GM19035 (cell line): ENCODE measurements around the gene CAPRIN1.

Experiments
- ATAC-seq: cut with Tn5 transposase; IDR thresholded peaks from one replicate; pipeline ENCODE4 v1.9.1; 2021; ENCODE audit not compliant: unreplicated experiment

Gene CAPRIN1

GRCh38 chr11:34051349-34052035, at the start of gene CAPRIN1:
Gene CAPRIN1, plus strand, starts transcription at chr11:34051731. Its CDS starts 690 bp downstream, at chr11:34052421.
- peak; percentile 61 for ATAC-seq

- ATAC-seq, result no peak
Observed at GRCh38 chr11:34002420-34002819, 49.1 kb upstream of the CAPRIN1 start.

- ATAC-seq, result no peak
Observed at GRCh38 chr11:34004236-34004635, 47.3 kb upstream of the CAPRIN1 start.

- ATAC-seq, result no peak
Observed at GRCh38 chr11:34006876-34007275, 44.7 kb upstream of the CAPRIN1 start.

- ATAC-seq, result no peak
Observed at GRCh38 chr11:34012734-34013133, 38.8 kb upstream of the CAPRIN1 start.

- ATAC-seq, result no peak
Observed at GRCh38 chr11:34013898-34014571, 37.5 kb upstream of the CAPRIN1 start.

GRCh38 chr11:34021977-34022735, 29.4 kb upstream of the CAPRIN1 start:
- no peak for ATAC-seq

- ATAC-seq, result no peak
Observed at GRCh38 chr11:34026432-34026831, 25.1 kb upstream of the CAPRIN1 start.

GRCh38 chr11:34027516-34028408, 23.8 kb upstream of the CAPRIN1 start:
- no peak for ATAC-seq

- no peak for ATAC-seq
Observed at GRCh38 chr11:34028425-34028824, 23.1 kb upstream of the CAPRIN1 start.

- ATAC-seq, result no peak
Observed at GRCh38 chr11:34029176-34029575, 22.4 kb upstream of the CAPRIN1 start.

- ATAC-seq, result no peak
Observed at GRCh38 chr11:34030382-34030781, 21.1 kb upstream of the CAPRIN1 start.

GRCh38 chr11:34033399-34033798, 18.1 kb upstream of the CAPRIN1 start:
- no peak for ATAC-seq

- no peak for ATAC-seq
Observed at GRCh38 chr11:34034053-34034452, 17.5 kb upstream of the CAPRIN1 start.

- ATAC-seq, result no peak
Observed at GRCh38 chr11:34036456-34036855, 15.1 kb upstream of the CAPRIN1 start.

GRCh38 chr11:34037016-34037415, 14.5 kb upstream of the CAPRIN1 start:
- no peak for ATAC-seq

- ATAC-seq, result no peak
Observed at GRCh38 chr11:34040571-34040970, 11.0 kb upstream of the CAPRIN1 start.

- ATAC-seq, result no peak
Observed at GRCh38 chr11:34044664-34045485, 6.7 kb upstream of the CAPRIN1 start.

GRCh38 chr11:34049028-34049427, 2.5 kb upstream of the CAPRIN1 start:
- ATAC-seq, result no peak
